ENCODE data around the gene MAN1B1.

MAN1B1 gene

GRCh38 chr9:137109250-137110146 is 22.7 kb downstream of the MAN1B1 start:
- H3K4me1 Mint-ChIP-seq = peaks cover 18% of the 10 kb centered on the region
- ATAC-seq (no peak), DNase-seq (no peak)
- no peaks in the 10 kb centered on the region for H3K9me3 Mint-ChIP-seq
- peak overlapping the region in 1 of 2 donors; percentile 34 for H3K27ac Mint-ChIP-seq
- H3K4me3 Mint-ChIP-seq = no peak overlapping the region
- no peaks in the 10 kb centered on the region for H3K27me3 Mint-ChIP-seq

DNA sequence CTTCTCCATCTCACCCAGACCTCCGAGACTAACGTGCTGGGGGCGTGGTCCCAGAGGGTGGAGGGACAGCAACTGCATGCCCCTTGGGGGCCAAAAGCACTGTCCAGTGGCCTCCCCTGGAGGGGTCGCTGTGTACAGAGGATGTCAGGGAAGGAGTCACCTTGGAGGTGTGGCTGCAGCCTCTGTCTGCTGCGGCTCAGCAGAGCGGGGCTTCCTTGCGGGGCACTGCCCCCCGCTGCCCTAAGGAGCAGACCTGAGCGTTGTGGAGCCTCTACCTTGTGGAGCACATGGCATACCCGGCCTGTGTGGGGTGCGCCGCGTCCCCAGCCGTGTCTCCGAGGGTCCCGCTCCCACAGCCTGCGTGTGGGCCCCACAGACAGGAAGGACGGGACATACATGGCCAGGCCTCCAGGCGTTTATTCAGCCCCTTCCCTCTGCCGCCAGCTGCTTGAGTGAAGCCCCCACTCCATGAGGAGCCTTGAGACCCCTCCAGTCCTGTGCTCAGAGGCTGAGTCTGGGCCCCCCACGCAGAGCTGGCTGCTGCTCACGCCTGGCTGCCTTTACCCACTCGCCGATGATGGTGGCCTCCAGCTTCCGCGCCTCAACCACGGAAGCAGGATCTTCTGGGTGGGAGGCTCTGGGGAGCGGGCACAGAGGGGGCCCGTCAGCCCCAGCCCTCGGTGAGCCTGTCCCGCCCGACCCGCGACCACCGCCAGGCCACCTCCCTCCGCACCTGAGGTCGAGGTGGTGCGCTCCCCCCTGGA is 23.5 kb downstream of the MAN1B1 start:
- H3K9me3 Mint-ChIP-seq = no peaks in the 10 kb centered on the region
- DNase-seq (no peak), ATAC-seq (no peak)
- H3K27me3 Mint-ChIP-seq = no peaks in the 10 kb centered on the region
- H3K27ac Mint-ChIP-seq = peak overlapping the region in 1 of 2 donors; percentile 42
- no peak overlapping the region for H3K4me3 Mint-ChIP-seq
- peaks cover 18% of the 10 kb centered on the region for H3K4me1 Mint-ChIP-seq

GRCh38 chr9:137110911-137111787 is 24.4 kb downstream of the MAN1B1 start:
- H3K27me3 Mint-ChIP-seq = no peaks in the 10 kb centered on the region

DNA sequence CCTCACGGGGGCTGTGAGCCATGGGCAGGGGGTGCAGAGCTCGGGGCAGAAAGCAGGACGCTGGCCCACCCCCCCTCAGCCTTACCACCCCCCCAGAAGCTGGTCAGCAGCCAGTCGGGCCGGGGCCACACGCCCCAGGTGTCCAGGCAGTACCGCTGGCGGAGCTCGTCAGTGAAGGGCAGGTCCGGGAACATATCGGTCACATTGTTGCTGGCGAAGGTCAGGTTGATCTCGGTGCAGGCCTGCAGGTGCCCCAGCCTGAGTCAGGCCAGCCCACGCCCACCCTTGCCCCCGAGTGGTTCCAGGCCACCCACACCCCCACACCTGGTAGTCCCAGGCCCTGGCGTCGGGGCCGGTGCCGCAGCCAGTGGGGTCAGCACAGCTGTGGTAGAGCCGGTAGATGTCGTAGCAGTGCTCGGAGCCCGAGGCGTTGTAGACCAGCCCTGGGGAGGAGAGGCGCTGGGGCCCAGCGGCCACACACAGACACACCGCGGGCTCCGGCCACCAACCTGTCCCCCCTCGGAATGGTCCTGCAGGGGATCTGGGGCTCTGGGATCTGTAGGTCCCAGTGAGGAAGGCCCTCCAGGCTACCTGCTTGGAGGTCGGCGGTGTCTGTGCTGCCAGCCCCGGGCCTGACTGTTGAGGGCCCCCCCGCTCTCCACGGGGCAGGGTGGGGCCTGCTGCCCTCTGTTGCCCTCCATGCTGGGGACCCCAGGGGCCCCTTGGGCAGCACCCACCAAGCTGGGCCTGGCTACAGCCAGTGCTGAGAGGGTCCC is 25.2 kb downstream of the MAN1B1 start:
- Mint-ChIP-seq H3K9me3 (no peaks in the 10 kb centered on the region), H3K4me3 (peak overlapping the region in 1 of 2 donors; percentile 26), H3K27me3 (no peaks in the 10 kb centered on the region), H3K27ac (peak overlapping the region in 1 of 2 donors; percentile 42), H3K4me1 (peaks cover 18% of the 10 kb centered on the region)
- DNase-seq = no peak
- no peak for ATAC-seq

More at GRCh38 chr9:137110911-137111787, 24.4 kb downstream of the MAN1B1 start:
- H3K9me3 Mint-ChIP-seq = no peaks in the 10 kb centered on the region
- ATAC-seq (no peak), DNase-seq (no peak)
- H3K27ac Mint-ChIP-seq = peak overlapping the region in 1 of 2 donors; percentile 42
- H3K4me1 Mint-ChIP-seq = peaks cover 18% of the 10 kb centered on the region
- H3K4me3 Mint-ChIP-seq = no peak overlapping the region

DNA sequence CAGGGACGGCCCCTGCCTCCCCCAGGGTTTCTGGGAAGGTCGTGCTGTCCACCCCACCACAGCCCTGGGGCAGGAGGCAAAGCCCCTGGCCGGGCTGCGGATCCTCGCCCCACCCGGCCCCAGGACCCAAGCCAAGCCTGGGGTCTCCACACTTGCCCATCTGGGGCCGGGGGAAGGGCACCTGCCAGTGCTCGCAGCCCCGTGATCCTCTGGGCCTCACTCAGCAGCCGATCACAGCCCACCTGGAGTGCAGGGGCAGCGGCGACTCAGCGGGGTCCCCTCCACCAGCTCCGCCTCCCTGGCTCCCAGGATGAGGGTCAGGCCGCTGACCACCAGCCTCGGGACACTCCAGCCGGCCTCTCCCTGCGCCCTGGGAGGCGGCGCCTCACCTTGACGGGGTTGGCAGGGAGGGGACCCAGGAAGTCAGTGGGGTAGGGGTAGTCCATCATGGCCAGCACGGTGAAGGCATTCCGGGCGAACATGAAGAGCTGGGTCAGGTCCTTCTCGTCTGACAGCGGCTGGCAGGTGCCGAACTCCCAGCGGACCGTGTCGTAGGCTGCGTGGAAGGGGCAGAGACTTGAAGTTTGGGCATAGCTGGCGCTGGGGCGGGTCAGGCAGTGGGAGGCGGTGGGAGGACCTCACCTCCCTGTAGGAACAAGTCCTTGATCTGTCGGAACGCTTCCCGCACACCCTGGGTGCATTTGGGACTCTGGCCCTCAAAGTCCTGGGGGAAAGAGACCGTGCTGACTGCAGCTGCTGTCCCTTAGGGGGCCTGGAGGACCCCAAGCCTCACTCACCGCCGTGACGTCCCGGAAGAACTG is 26.0 kb downstream of the MAN1B1 start:
- peaks cover 18% of the 10 kb centered on the region for H3K4me1 Mint-ChIP-seq
- DNase-seq (no peak), ATAC-seq (no peak)
- peak overlapping the region; percentile 82 to 85 for H3K4me3 Mint-ChIP-seq
- H3K27ac Mint-ChIP-seq = no peak overlapping the region
- H3K27me3 Mint-ChIP-seq = no peaks in the 10 kb centered on the region
- no peaks in the 10 kb centered on the region for H3K9me3 Mint-ChIP-seq

DNA sequence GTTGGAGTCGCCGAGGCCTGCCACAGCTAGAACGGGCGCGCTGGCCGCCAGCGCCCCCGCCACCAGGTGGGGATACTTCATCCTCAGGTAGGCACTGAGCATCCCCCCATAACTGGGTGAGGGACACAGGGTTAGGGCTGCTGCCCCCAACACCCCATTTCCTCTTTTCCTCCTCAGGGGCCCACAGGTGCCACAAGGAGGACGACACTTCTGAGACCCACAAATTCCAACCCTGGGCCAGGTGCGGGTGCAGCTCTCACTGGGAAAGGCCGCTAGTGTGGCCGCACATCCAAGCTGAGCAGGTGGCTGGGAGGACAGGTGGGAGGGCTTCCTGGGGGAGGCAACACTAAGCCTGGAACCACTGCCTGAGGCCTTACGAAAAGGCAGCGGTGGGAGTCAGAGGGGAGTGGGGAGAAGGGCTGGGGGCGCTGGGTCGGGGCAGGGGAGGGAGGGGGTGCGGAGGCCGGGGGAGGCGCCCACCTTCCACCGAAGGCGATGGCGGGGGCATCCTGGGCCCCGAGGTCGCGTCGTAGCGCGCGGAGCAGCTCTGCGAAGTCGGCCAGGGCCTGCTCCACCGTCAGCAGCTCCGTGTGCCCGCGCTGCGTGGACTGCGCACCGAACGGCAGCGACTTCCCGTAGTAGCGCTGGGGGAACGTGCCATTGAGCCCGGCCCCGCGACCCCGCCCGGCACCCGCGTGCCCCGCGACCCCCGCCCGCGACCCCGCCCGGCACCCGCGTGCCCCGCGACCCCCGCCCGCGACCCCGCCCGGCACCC is 26.8 kb downstream of the MAN1B1 start:
- Mint-ChIP-seq H3K4me3 (peak overlapping the region; percentile 82 to 85), H3K27ac (peak overlapping the region; percentile 57 to 97), H3K27me3 (no peaks in the 10 kb centered on the region), H3K9me3 (no peaks in the 10 kb centered on the region), H3K4me1 (peaks cover 19% of the 10 kb centered on the region)
- DNase-seq (no peak), ATAC-seq (peak; percentile 56)

DNA sequence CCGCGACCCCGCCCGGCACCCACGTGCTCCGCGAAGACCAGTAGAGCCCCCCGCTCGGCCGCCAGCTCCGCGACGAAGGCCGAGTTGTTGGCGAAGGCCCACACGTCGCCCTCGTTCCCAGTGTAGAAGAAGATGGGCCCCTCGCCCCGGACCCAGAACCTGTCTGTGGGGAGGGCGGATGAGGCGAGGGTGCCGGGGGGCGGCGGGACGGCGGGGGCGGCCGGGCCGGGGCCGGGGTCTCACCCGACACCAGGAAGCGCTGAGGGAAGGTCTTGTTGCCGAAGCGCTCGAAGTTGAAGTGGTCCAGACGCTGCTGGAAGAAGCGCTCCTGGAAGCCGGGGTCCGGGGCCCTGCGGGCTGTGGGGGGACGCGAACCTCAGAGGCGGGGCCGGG is 27.4 kb downstream of the MAN1B1 start:
- peak overlapping the region; percentile 72 to 74 for H3K4me3 Mint-ChIP-seq
- H3K27me3 Mint-ChIP-seq = no peaks in the 10 kb centered on the region
- peaks cover 25% of the 10 kb centered on the region for H3K4me1 Mint-ChIP-seq
- H3K9me3 Mint-ChIP-seq = no peaks in the 10 kb centered on the region
- ATAC-seq (peak; percentile 36), DNase-seq (no peak)
- H3K27ac Mint-ChIP-seq = peak overlapping the region; percentile 12 to 69

DNA sequence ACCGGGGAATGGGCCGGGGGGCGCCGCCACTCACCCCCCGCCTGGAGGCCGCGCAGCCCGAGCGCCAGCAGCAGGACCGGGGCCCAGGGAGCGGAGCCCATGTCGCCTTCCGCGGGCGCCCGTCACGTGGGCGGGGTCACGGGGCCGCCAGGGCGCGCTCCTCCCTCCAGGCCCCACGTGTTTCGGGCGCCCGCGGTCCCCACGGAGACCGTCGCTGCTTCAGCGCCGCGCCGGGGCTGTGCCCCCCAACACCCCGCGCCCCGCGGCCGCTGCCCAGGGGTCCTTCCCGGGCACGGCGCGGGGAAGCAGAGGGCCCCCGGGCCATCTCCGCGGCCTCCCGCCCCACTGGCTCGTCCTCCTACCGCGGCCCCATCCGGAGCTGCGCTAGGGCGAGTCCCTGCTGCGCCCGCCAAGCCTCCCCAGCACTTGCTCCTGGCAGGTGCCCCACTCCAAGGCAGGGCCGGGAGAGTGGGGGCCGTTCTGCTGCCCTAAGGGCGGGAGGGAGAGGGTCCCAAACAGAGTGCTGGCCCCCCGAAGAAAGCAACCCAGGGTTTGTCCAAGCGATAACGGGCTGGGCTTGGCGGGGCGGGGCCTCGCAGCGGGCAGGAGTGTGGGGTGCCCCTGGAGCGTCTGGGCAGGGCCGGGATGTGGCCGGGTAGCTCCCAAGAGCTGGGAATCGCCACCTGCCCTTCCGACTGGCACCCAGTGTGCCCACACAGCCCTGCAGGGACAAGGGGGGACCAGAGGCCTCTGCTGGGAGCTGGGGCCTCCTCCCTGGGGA is 28.0 kb downstream of the MAN1B1 start, which contains the start of gene DPP7:
TSS of gene DPP7 (minus strand) at position 121 of the 781 bp plus-strand sequence. CDS start at position 101, 20 bp downstream.
- ATAC-seq (peak; percentile 84), DNase-seq (peak; percentile 76 to 80)
- H3K9me3 Mint-ChIP-seq = no peaks in the 10 kb centered on the region
- peaks cover 28% of the 10 kb centered on the region for H3K4me1 Mint-ChIP-seq
- peak within 1 kb of the TSS; percentile 82 to 85 for H3K4me3 Mint-ChIP-seq
- no peaks in the 10 kb centered on the region for H3K27me3 Mint-ChIP-seq
- H3K27ac Mint-ChIP-seq = peak within 1 kb of the TSS; percentile 69 to 97

- Mint-ChIP-seq H3K9me3 (no peaks in the 10 kb centered on the region), H3K27me3 (no peaks in the 10 kb centered on the region)
Observed at GRCh38 chr9:137115394-137116026, 28.7 kb downstream of the MAN1B1 start.

GRCh38 chr9:137116027-137116507 is 29.3 kb downstream of the MAN1B1 start:
- Mint-ChIP-seq H3K9me3 (no peaks in the 10 kb centered on the region), H3K27me3 (no peaks in the 10 kb centered on the region), H3K27ac (peak overlapping the region in 1 of 2 donors; percentile 59), H3K4me1 (peaks cover 23% of the 10 kb centered on the region), H3K4me3 (peak overlapping the region in 1 of 2 donors; percentile 66)
- ATAC-seq (no peak), DNase-seq (no peak)

More at GRCh38 chr9:137115394-137116026, 28.7 kb downstream of the MAN1B1 start:
- Mint-ChIP-seq H3K27ac (peak overlapping the region in 1 of 2 donors; percentile 59), H3K4me3 (peak overlapping the region; percentile 66 to 69), H3K4me1 (peaks cover 28% of the 10 kb centered on the region)
- DNase-seq (no peak), ATAC-seq (no peak)

DNA sequence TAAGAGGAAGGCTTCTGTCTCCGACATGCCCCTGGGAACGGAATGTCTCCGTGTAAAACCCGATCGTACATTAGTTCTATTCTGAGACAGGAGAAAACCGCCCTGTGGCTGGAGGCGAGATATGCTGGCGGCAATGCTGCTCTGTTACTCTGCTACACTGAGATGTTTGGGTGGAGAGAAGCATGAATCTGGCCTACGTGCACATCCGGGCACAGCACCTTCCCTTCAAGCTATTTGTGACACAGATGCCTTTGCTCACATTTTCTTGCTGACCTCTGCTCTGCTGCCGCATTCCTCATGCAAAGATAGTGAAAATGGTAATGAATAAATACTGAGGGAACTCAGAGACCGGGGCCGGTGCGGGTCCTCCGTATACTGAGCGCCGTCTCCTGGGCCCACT is 29.9 kb downstream of the MAN1B1 start:
- ATAC-seq (no peak), DNase-seq (no peak)
- Mint-ChIP-seq H3K9me3 (no peaks in the 10 kb centered on the region), H3K4me1 (peaks cover 22% of the 10 kb centered on the region), H3K27ac (no peak overlapping the region), H3K4me3 (no peak overlapping the region), H3K27me3 (no peaks in the 10 kb centered on the region)

GRCh38 chr9:137117269-137117731 is 30.5 kb downstream of the MAN1B1 start:
- H3K4me3 Mint-ChIP-seq = no peak overlapping the region
- H3K27me3 Mint-ChIP-seq = no peaks in the 10 kb centered on the region
- H3K4me1 Mint-ChIP-seq = peaks cover 27% of the 10 kb centered on the region
- no peaks in the 10 kb centered on the region for H3K9me3 Mint-ChIP-seq
- H3K27ac Mint-ChIP-seq = no peak overlapping the region
- ATAC-seq (no peak), DNase-seq (no peak)
